IMR-90 (cell line): Measurements from ENCODE around the gene RELN. TPM values are rescaled to one million over a fixed set of nuclear protein-coding genes. Genes with fewer than 3 reads are reported as not detected.

Experiments used
- ATAC-seq: fragments of 200-7000 bp; cut with Tn5 transposase; 2 replicates; pipeline ENCODE4 v1.9.1; 2020; ENCODE audit warnings: low read depth, mild to moderate bottlenecking, moderate library complexity
- BruUV-seq: library from RNA; stranded (reverse); fragments of 400-500 nt; replicated peaks from 2 replicates; lab custom pipeline; 2021; lab: Mats Ljungman, UMichigan
- CTCF ChIA-PET: fragments of 300-600 bp; formaldehyde crosslinking; extraction: SDS; loops from one replicate; lab custom pipeline; 2021; ENCODE audit warnings: antibody characterized with exemption; lab: Yijun Ruan, JAX
- POLR2A ChIA-PET: fragments of 300-600 bp; sonication (Branson Sonifier 250); formaldehyde crosslinking; loops from one replicate; lab custom pipeline; 2022; ENCODE audit warnings: antibody characterized with exemption; ENCODE audit not compliant: unreplicated experiment; lab: Charles Lee
- DNase-seq: peaks from one replicate; pipeline ENCODE4 v3.0.0; 2013
- H2AFZ ChIP-seq: replicated peaks from 2 replicates; pipeline ENCODE3; 2013; ENCODE audit warnings: low read length, mild to moderate bottlenecking; ENCODE audit not compliant: poor library complexity
- H2AK5ac ChIP-seq: 2 replicates; pipeline ENCODE4 v1.6.1; 2013; ENCODE audit warnings: low read depth, low read length, inconsistent platforms
- H2AK9ac ChIP-seq: replicated peaks from 2 replicates; pipeline ENCODE3; 2013; ENCODE audit warnings: mild to moderate bottlenecking, low read depth, low read length, moderate library complexity; ENCODE audit not compliant: poor library complexity
- H2BK120ac ChIP-seq: 2 replicates; pipeline ENCODE4 v1.6.1; 2013; ENCODE audit warnings: low read depth, low read length, inconsistent platforms
- H2BK15ac ChIP-seq: 3 replicates; pipeline ENCODE4 v1.6.1; 2013; ENCODE audit warnings: low read depth, low read length, inconsistent platforms
- H2BK20ac ChIP-seq: 2 replicates; pipeline ENCODE4 v1.6.1; 2013; ENCODE audit warnings: low read depth, mild to moderate bottlenecking, inconsistent platforms, low read length, moderate library complexity
- H2BK5ac ChIP-seq: 2 replicates; pipeline ENCODE4 v1.6.1; 2013; ENCODE audit warnings: mild to moderate bottlenecking, low read depth, low read length, inconsistent platforms; ENCODE audit not compliant: poor library complexity, severe bottlenecking
- H3K14ac ChIP-seq: replicated peaks from 2 replicates; pipeline ENCODE4 v1.6.1; 2013; ENCODE audit warnings: low read depth, low read length, inconsistent platforms
- H3K18ac ChIP-seq: 2 replicates; pipeline ENCODE4 v1.6.1; 2013; ENCODE audit warnings: low read depth, low read length, control low read depth
- H3K23ac ChIP-seq: 2 replicates; pipeline ENCODE4 v1.6.1; 2013; ENCODE audit warnings: low read depth, low read length, inconsistent platforms
- H3K27ac ChIP-seq: 2 replicates; pipeline ENCODE4 v1.5.1; 2013; ENCODE audit warnings: mild to moderate bottlenecking, control low read depth, low read length; ENCODE audit not compliant: insufficient read depth
- H3K27me3 ChIP-seq: 2 replicates; pipeline ENCODE4 v1.6.1; 2013; ENCODE audit warnings: low read length; ENCODE audit not compliant: control insufficient read depth, insufficient read depth
- H3K36me3 ChIP-seq: 2 replicates; pipeline ENCODE4 v1.6.1; 2013; ENCODE audit warnings: low read length, mixed read lengths; ENCODE audit not compliant: control insufficient read depth, insufficient read depth
- H3K4ac ChIP-seq: 2 replicates; pipeline ENCODE4 v1.6.1; 2013; ENCODE audit warnings: low read depth, low read length, inconsistent platforms
- H3K4me1 ChIP-seq: 2 replicates; pipeline ENCODE4 v1.6.1; 2013; ENCODE audit warnings: low read length, mixed read lengths; ENCODE audit not compliant: control insufficient read depth, insufficient read depth
- H3K4me2 ChIP-seq: 2 replicates; pipeline ENCODE4 v1.6.1; 2013; ENCODE audit warnings: low read depth, mild to moderate bottlenecking, control low read depth, low read length, moderate library complexity
- H3K4me3 ChIP-seq: 2 replicates; pipeline ENCODE4 v1.5.1; 2013; ENCODE audit warnings: low read depth, mild to moderate bottlenecking, control low read depth, low read length, moderate library complexity; ENCODE audit not compliant: insufficient read depth
- H3K56ac ChIP-seq: 2 replicates; pipeline ENCODE4 v1.6.1; 2013; ENCODE audit warnings: low read length, inconsistent platforms; ENCODE audit not compliant: insufficient read depth; ENCODE audit errors: extremely low read depth
- H3K79me1 ChIP-seq, 2 experiments: 2 replicates each; pipeline ENCODE4 v1.6.1; 2013; ENCODE audit warnings: low read length in 2 of 2, inconsistent platforms in 1 of 2, low read depth in 1 of 2
- H3K9ac ChIP-seq: 2 replicates; pipeline ENCODE4 v1.6.1; 2013; ENCODE audit warnings: low read depth, low read length, control low read depth
- H3K9me1 ChIP-seq: 2 replicates; pipeline ENCODE4 v1.6.1; 2013; ENCODE audit warnings: low read length, inconsistent platforms; ENCODE audit not compliant: insufficient read depth
- H3K9me3 ChIP-seq: 2 replicates; pipeline ENCODE4 v1.6.1; 2013; ENCODE audit warnings: low read length; ENCODE audit not compliant: control insufficient read depth, insufficient read depth
- H4K20me1 ChIP-seq: 2 replicates; pipeline ENCODE4 v1.6.1; 2013; ENCODE audit warnings: low read length, inconsistent platforms; ENCODE audit not compliant: insufficient read depth
- H4K5ac ChIP-seq: 2 replicates; pipeline ENCODE4 v1.6.1; 2013; ENCODE audit warnings: mild to moderate bottlenecking, low read depth, low read length, control low read depth
- H4K8ac ChIP-seq, 2 experiments: 2 replicates each; pipeline ENCODE4 v1.6.1; 2013; ENCODE audit warnings: low read depth in 2 of 2, low read length in 2 of 2, control low read depth in 1 of 2, inconsistent platforms in 1 of 2
- H4K91ac ChIP-seq: 2 replicates; pipeline ENCODE4 v1.6.1; 2013; ENCODE audit warnings: low read depth, low read length, inconsistent platforms; ENCODE audit not compliant: insufficient read depth
- NFE2L2 ChIP-seq: fragments of 150-350 bp; IDR thresholded peaks from 2 replicates; pipeline ENCODE4 v1.6.1; 2016; ENCODE audit warnings: low read depth, mild to moderate bottlenecking, low read length
- WGBS, 2 experiments: methylation state at CpG; one replicate each; pipeline versions ENCODE4 v1.1.5 to v1.1.7; 2013; ENCODE audit warnings: missing lambda C conversion rate in 2 of 2; ENCODE audit not compliant: insufficient read length in 1 of 2; ENCODE audit errors: extremely low coverage in 2 of 2; 5-methylcytosine and 5-hydroxymethylcytosine counted together
- dilution Hi-C: fragments of 300-500 bp; cut with HindIII; formaldehyde crosslinking; loops from one replicate; pipeline ENCODE4 v1.14.3; 2018; ENCODE audit warnings: low sequenced_read_pairs; ENCODE audit not compliant: unreplicated experiment
- in situ Hi-C: fragments of 300-500 bp; cut with MboI; formaldehyde crosslinking; loops from 3 replicates; pipeline ENCODE4 v1.14.3; 2019; ENCODE audit warnings: low sequenced_read_pairs, inconsistent platforms, mixed read lengths
- intact Hi-C: fragments of 100-400 bp; cut with micrococcal nuclease; formaldehyde crosslinking; loops from 2 replicates; pipeline ENCODE4 v1.10.0; 2022
- polyA plus RNA-seq, 3 experiments: library from polyadenylated mRNA; depleted of rRNA; stranded (reverse); fragments of >200 nt; gene quantifications; 2 replicates each; pipeline ENCODE4 v1.2.3, GENCODE V29; 2012; ENCODE audit warnings: low replicate concordance in 1 of 3
- total RNA-seq: library from RNA; depleted of rRNA; stranded (reverse); fragments of >200 nt; gene quantifications from 2 replicates; pipeline ENCODE4 v1.2.3, GENCODE V29; 2012
- TF ChIP-seq, protein P1 (sequence below): fragments of 150-350 bp; IDR thresholded peaks from 2 replicates; pipeline ENCODE4 v1.6.1; 2016; ENCODE audit warnings: low read depth, mild to moderate bottlenecking, low read length, moderate library complexity, borderline replicate concordance

RELN gene
- total and polyA plus RNA-seq, 2 of the 4 experiments (the other 2 are of a cell fraction): 14.7 to 23.7 TPM

GRCh38 chr7:103547451-103548284 lies 441.8 kb downstream of the RELN start (continued):
- TF ChIP-seq NFE2L2: no peak

DNA sequence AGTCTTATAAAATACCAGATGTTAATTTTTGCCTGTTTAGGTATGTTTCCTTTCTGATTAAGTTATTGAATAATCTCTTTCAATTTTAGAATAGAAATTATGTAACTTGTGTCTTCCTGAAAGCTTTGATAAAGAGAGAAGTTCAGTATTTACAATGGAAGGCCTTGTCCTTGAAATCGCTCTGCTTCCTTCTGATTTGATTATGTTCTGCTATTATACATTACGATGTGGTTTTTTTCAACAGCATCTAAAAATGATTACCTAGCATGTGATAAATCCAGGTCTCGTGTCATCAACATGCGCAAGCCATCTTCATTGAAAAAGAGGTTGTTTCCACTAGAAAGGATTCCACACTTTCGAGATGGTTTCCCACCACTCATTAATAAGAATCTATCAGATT lies 447.0 kb downstream of the RELN start:
- Histone ChIP-seq H3K79me1 (no peaks in the 10 kb centered on the region), H4K8ac (no peak overlapping the region), H3K4me1 (0 out of 2 replicates have a peak, but pooled peaks cover 1% of the 10 kb centered on the region), H4K5ac (no peak overlapping the region), H3K9ac (no peak overlapping the region), H3K23ac (no peak overlapping the region), H3K4ac (no peak overlapping the region), H2AK9ac (no peak overlapping the region), H3K9me3 (no peaks in the 10 kb centered on the region), H3K27ac (no peak overlapping the region), H3K9me1 (0 out of 2 replicates have a peak, but pooled peaks cover 3% of the 10 kb centered on the region), H3K18ac (no peak overlapping the region), H2AK5ac (no peak overlapping the region), H3K4me3 (no peak overlapping the region), H2BK120ac (no peak overlapping the region), H2BK5ac (no peak overlapping the region), H4K91ac (no peak overlapping the region), H2BK20ac (no peak overlapping the region), H2BK15ac (no peak overlapping the region), H3K27me3 (no peaks in the 10 kb centered on the region), H3K14ac (no peak overlapping the region), H3K36me3 (0 out of 2 replicates have a peak, but pooled peaks cover 2% of the 10 kb centered on the region), H2AFZ (no peak overlapping the region), H3K4me2 (no peak overlapping the region), H4K20me1 (no peaks in the 10 kb centered on the region), H3K56ac (no peak overlapping the region)
- no TSS peak for BruUV-seq
- intact Hi-C loops: loop anchor here (2.0 kb wide), 1 partner anchor 16 kb away; no protein-coding TSS in a partner anchor
- in situ Hi-C loops: no loop called here
- ChIA-PET CTCF (interaction anchor here (1.7 kb wide), 1 partner anchor 10 kb away, joined by 5 read pairs; no protein-coding TSS in a partner anchor), POLR2A (no interaction called here)
- WGBS, 2 experiments: no CpG with 5 or more reads among the region's 5 CpGs
- TF ChIP-seq, protein P1, sequence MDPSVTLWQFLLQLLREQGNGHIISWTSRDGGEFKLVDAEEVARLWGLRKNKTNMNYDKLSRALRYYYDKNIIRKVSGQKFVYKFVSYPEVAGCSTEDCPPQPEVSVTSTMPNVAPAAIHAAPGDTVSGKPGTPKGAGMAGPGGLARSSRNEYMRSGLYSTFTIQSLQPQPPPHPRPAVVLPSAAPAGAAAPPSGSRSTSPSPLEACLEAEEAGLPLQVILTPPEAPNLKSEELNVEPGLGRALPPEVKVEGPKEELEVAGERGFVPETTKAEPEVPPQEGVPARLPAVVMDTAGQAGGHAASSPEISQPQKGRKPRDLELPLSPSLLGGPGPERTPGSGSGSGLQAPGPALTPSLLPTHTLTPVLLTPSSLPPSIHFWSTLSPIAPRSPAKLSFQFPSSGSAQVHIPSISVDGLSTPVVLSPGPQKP: no peak
- no peak for DNase-seq
- ATAC-seq: no peak
- dilution Hi-C loops: no loop called here
